Osteoblast (primary cell): ENCODE data around the gene NAV3. TPM values are rescaled to one million over a fixed set of nuclear protein-coding genes. Genes with fewer than 3 reads are reported as not detected.
A peak's percentile ranks its signal among the peaks of the same experiment; 100 is the strongest.

Experiments used
- DNase-seq: peaks from one replicate; pipeline ENCODE4 v3.0.0; 2011; ENCODE audit warnings: low spot score, mixed read lengths; ENCODE audit not compliant: insufficient read length; ENCODE audit errors: missing footprints
- H2AFZ ChIP-seq: 2 replicates; pipeline ENCODE4 v1.6.0; 2011; ENCODE audit warnings: mild to moderate bottlenecking, low read length
- H3K27ac ChIP-seq: 2 replicates; pipeline ENCODE4 v1.5.1; 2011; ENCODE audit warnings: mild to moderate bottlenecking, low read depth, low read length, moderate library complexity
- H3K27me3 ChIP-seq: 2 replicates; pipeline ENCODE4 v1.6.0; 2012; ENCODE audit warnings: mild to moderate bottlenecking, control low read depth, inconsistent platforms, low read length, moderate library complexity; ENCODE audit not compliant: insufficient read depth
- H3K36me3 ChIP-seq: 2 replicates; pipeline ENCODE4 v1.5.1; 2011; ENCODE audit warnings: mild to moderate bottlenecking, low read length, control low read depth, moderate library complexity; ENCODE audit not compliant: insufficient read depth
- H3K4me1 ChIP-seq: 2 replicates; pipeline ENCODE4 v1.5.1; 2011; ENCODE audit warnings: mild to moderate bottlenecking, low read length, control low read depth, moderate library complexity; ENCODE audit not compliant: insufficient read depth
- H3K4me2 ChIP-seq: 2 replicates; pipeline ENCODE4 v1.6.0; 2011; ENCODE audit warnings: mild to moderate bottlenecking, low read length; ENCODE audit not compliant: insufficient read depth
- H3K4me3 ChIP-seq: fragments of 200-600 bp; sonication (generic); 3 replicates; pipeline ENCODE4 v1.5.1; 2012; ENCODE audit warnings: mild to moderate bottlenecking, low read length, inconsistent platforms; ENCODE audit not compliant: insufficient read depth
- H3K79me2 ChIP-seq: 2 replicates; pipeline ENCODE4 v1.6.0; 2012; ENCODE audit warnings: mild to moderate bottlenecking, low read length, control low read depth, inconsistent platforms; ENCODE audit not compliant: insufficient read depth
- H3K9me3 ChIP-seq: 2 replicates; pipeline ENCODE4 v1.5.1; 2011; ENCODE audit warnings: low read depth, low read length, control low read depth
- H4K20me1 ChIP-seq: 2 replicates; pipeline ENCODE4 v1.6.0; 2012; ENCODE audit warnings: mild to moderate bottlenecking, low read length, control low read depth; ENCODE audit not compliant: insufficient read depth
- CTCF ChIP-seq: IDR thresholded peaks from 2 replicates; pipeline ENCODE4 v1.5.1; 2011; ENCODE audit warnings: mild to moderate bottlenecking, low read depth, low read length, moderate library complexity; ENCODE audit errors: extremely low read depth
- total RNA-seq: library from RNA; depleted of rRNA; stranded (reverse); fragments of >200 nt; gene quantifications from 2 replicates; pipeline ENCODE4 v1.2.3, GENCODE V29; 2012

The NAV3 gene
- total RNA-seq, result 84.7 and 107 TPM in 2 replicates

- Histone ChIP-seq H3K27me3 (no peaks in the 10 kb centered on the region), H3K27ac (no peak within 1 kb of the TSS), H3K4me3 (no peak within 1 kb of the TSS), H3K4me2 (peak within 1 kb of the TSS; percentile 50), H2AFZ (peak within 1 kb of the TSS; percentile 57), H3K36me3 (no peaks in the 10 kb centered on the region), H3K79me2 (no peaks in the 10 kb centered on the region), H4K20me1 (no peaks in the 10 kb centered on the region), H3K9me3 (no peaks in the 10 kb centered on the region), H3K4me1 (peaks cover 7% of the 10 kb centered on the region)
- no peak for TF ChIP-seq CTCF
- no peak for DNase-seq
Measured at GRCh38 chr12:77830583-77831351, at the start of gene NAV3. Gene NAV3, plus strand, starts transcription at chr12:77830894. Its CDS starts 568 bp downstream, at chr12:77831462.

- Histone ChIP-seq H3K4me3 (no peak overlapping the region), H3K9me3 (no peaks in the 10 kb centered on the region), H3K79me2 (no peaks in the 10 kb centered on the region), H3K36me3 (no peaks in the 10 kb centered on the region), H3K27ac (no peak overlapping the region), H4K20me1 (no peaks in the 10 kb centered on the region), H3K27me3 (no peaks in the 10 kb centered on the region), H3K4me1 (no peaks in the 10 kb centered on the region), H3K4me2 (no peak overlapping the region), H2AFZ (no peak overlapping the region)
- no peak for DNase-seq
- TF ChIP-seq CTCF, result no peak
Measured at GRCh38 chr12:77782034-77782433, 48.7 kb upstream of the NAV3 start.

- H4K20me1 ChIP-seq, result no peaks in the 10 kb centered on the region
- no peak for DNase-seq
- no peaks in the 10 kb centered on the region for H3K79me2 ChIP-seq
- no peak for TF ChIP-seq CTCF
- H3K36me3 ChIP-seq, result no peaks in the 10 kb centered on the region
- H3K27ac ChIP-seq, result no peak overlapping the region
- no peak overlapping the region for H3K4me3 ChIP-seq
- H3K9me3 ChIP-seq, result no peaks in the 10 kb centered on the region
- no peaks in the 10 kb centered on the region for H3K27me3 ChIP-seq
- no peak overlapping the region for H3K4me2 ChIP-seq
- H3K4me1 ChIP-seq, result no peaks in the 10 kb centered on the region
- H2AFZ ChIP-seq, result no peak overlapping the region
Measured at GRCh38 chr12:77782766-77783165, 47.9 kb upstream of the NAV3 start.

- TF ChIP-seq CTCF, result no peak
- no peak for DNase-seq
- no peaks in the 10 kb centered on the region for H3K36me3 ChIP-seq
- H3K4me2 ChIP-seq, result no peak overlapping the region
- no peaks in the 10 kb centered on the region for H3K79me2 ChIP-seq
- no peaks in the 10 kb centered on the region for H3K9me3 ChIP-seq
- peaks cover 2% of the 10 kb centered on the region for H3K27me3 ChIP-seq
- no peak overlapping the region for H2AFZ ChIP-seq
- H4K20me1 ChIP-seq, result no peaks in the 10 kb centered on the region
- no peak overlapping the region for H3K27ac ChIP-seq
- H3K4me3 ChIP-seq, result no peak overlapping the region
- no peaks in the 10 kb centered on the region for H3K4me1 ChIP-seq
Measured at GRCh38 chr12:77785211-77785610, 45.5 kb upstream of the NAV3 start.
